Measurements from ENCODE around the gene UBE2J2.

DNA sequence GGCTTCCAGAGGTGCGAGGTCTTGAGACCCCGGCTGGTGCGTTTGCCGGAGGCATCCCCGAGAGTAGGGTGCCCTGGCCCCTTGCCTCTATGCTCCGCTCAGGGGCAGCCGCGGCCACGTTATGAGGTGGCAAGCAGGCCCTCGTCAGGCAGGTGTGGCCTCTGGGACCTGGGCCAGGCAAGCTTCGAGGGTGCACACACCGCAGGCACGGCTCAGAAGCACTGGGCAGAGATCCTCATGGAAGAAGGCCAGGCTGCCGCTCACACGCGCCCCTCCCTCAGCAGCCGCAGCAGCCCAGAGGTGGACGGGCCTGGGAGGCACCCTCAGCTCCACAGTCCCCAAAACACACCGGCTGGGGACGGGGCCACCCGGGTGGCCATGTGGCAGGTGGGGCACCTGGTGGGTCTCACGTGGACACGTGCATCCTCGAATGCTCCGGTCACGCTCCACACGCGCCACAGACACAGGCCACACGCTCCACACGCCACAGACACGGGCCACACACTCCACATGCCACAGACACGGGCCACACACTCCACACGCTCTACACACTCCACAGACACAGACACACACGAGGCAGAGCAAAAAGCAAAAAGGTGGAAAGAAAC lies 48.3 kb downstream of the UBE2J2 start:
- TF ChIP-seq CTCF (IDR thresholded peaks at IDR 0.05; ENCODE audit: control extremely low read depth in 1 of 3, insufficient read depth in 1 of 3, low read depth in 1 of 3, low read length in 3 of 3) (no peak), SP2 (IDR thresholded peaks at IDR 0.05; ENCODE audit: low read length) (no peak), TCF12 (IDR thresholded peaks at IDR 0.05; ENCODE audit: low read depth, low read length) (no peak)

All from H1 (cell line).